GM12874 (cell line): ENCODE measurements around the gene ZNF367.

Experiments
- CTCF ChIP-seq: IDR thresholded peaks from 2 replicates; pipeline ENCODE4 v1.5.1; 2011; ENCODE audit warnings: low read depth, mild to moderate bottlenecking, control low read depth, low read length, moderate library complexity; ENCODE audit not compliant: insufficient read depth

The ZNF367 gene

DNA sequence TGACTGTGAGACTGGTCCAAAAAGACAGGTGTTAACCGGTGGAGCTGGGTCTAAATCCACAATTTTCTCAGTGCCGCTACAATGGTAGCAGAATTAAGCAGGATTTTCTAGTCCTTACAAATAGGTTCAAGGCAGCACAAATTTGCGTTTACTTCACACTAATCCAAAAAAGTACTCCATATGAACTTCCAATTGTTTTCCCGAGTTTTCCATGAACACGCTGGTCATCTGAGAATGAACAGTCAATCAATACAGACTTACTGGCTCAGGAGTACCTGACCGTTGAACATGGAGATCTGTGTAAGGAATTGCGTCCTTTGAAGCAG, 35.4 kb downstream of the ZNF367 start:
- TF ChIP-seq CTCF, result no peak

GRCh38 chr9:96382175-96382574, 36.0 kb downstream of the ZNF367 start:
- TF ChIP-seq CTCF, result no peak

- TF ChIP-seq CTCF, result no peak
Observed at GRCh38 chr9:96381696-96382095, 36.5 kb downstream of the ZNF367 start.

DNA sequence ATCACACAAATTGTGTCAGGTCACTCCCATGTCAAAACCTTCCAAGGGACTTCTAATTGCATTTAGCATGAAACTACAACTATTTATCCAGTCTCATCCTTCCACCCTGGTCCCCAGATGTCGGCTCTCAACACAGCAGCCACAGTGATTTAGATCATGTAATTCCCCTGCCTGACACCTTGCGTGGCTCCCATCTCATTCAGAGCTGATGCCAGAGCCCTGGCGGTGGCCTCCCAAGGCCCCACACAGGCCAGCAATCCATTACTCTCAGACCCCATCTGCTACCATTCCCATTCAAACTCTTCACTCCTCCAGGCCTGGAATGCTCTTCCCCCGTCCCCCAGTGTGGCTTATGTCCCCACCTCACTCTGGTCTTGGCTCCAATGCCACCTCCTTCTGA, 37.0 kb downstream of the ZNF367 start:
- TF ChIP-seq CTCF, result no peak

DNA sequence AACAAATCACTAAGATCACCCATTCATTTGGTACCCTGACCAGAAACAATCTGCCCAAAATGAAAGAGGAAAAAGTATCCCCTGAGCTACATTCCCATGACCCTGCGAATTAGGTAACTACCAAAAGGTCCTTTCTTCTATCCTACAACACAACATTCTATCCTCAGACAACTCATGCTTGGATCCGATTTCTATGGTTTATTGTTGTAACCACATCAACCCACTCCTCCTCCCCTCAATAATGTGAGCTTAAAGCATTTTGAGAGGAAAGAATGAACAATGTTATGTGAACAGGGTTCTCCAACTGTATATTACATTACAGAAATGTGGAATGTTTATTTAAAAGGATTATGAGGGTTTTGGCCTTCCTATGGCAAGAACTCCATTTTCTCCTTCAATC, 38.7 kb downstream of the ZNF367 start:
- TF ChIP-seq CTCF, result no peak

- no peak for TF ChIP-seq CTCF
Observed at GRCh38 chr9:96378187-96378586, 40.0 kb downstream of the ZNF367 start.

GRCh38 chr9:96376891-96377874, 41.0 kb downstream of the ZNF367 start:
- TF ChIP-seq CTCF, result no peak
